Measurements from ENCODE around the gene MYO3B. TPM values are rescaled to one million over a fixed set of nuclear protein-coding genes. Genes with fewer than 3 reads are reported as not detected.

Gene MYO3B
- polyA plus RNA-seq, 1 experiment = 0.10 TPM

- H3K4me3 ChIP-seq (ENCODE audit: low read depth, low read length) = no peak overlapping the region
- POLR2A ChIA-PET = no interaction called here
- DNase-seq (ENCODE audit: low read depth, low spot score) = no peak
- TF ChIP-seq CTCF (IDR thresholded peaks at IDR 0.05; ENCODE audit: low read depth, low read length) = no peak
- no peaks in the 10 kb centered on the region for H3K9me3 ChIP-seq (ENCODE audit: control insufficient read depth, insufficient read depth, low read length)
- peaks cover 3% of the 10 kb centered on the region for H3K27me3 ChIP-seq (ENCODE audit: control insufficient read depth, insufficient read depth, low read length)
- no peak overlapping the region for H3K27ac ChIP-seq (ENCODE audit: low read depth, low read length)
- CTCF ChIA-PET = interaction anchor here (2.2 kb wide), 1 partner anchor 286 kb away, joined by 7 read pairs; no protein-coding TSS in a partner anchor
These were observed 517.8 kb downstream of the MYO3B start for GRCh38 chr2:170695521-170696410.

GRCh38 chr2:170696948-170697347 lies 519.0 kb downstream of the MYO3B start:
- DNase-seq (ENCODE audit: low read depth, low spot score) = no peak
- Histone ChIP-seq H3K27me3 (ENCODE audit: control insufficient read depth, insufficient read depth, low read length) (peaks cover 3% of the 10 kb centered on the region), H3K4me3 (ENCODE audit: low read depth, low read length) (no peak overlapping the region), H3K27ac (ENCODE audit: low read depth, low read length) (no peak overlapping the region), H3K9me3 (ENCODE audit: control insufficient read depth, insufficient read depth, low read length) (no peaks in the 10 kb centered on the region)
- ChIA-PET CTCF (no interaction called here), POLR2A (no interaction called here)
- no peak for TF ChIP-seq CTCF (IDR thresholded peaks at IDR 0.05; ENCODE audit: low read depth, low read length)

- no peaks in the 10 kb centered on the region for H3K27me3 ChIP-seq (ENCODE audit: control insufficient read depth, insufficient read depth, low read length)
- no peak overlapping the region for H3K27ac ChIP-seq (ENCODE audit: low read depth, low read length)
- no peaks in the 10 kb centered on the region for H3K9me3 ChIP-seq (ENCODE audit: control insufficient read depth, insufficient read depth, low read length)
- H3K4me3 ChIP-seq (ENCODE audit: low read depth, low read length) = no peak overlapping the region
- POLR2A ChIA-PET = no interaction called here
- CTCF ChIA-PET = interaction anchor here (0.9 kb wide), 1 partner anchor 10 kb away, joined by 3 read pairs; no protein-coding TSS in a partner anchor
- no peak for TF ChIP-seq CTCF (IDR thresholded peaks at IDR 0.05; ENCODE audit: low read depth, low read length)
- no peak for DNase-seq (ENCODE audit: low read depth, low spot score)
These were observed 523.1 kb downstream of the MYO3B start for GRCh38 chr2:170701011-170701410.

- no peak for DNase-seq (ENCODE audit: low read depth, low spot score)
- Histone ChIP-seq H3K9me3 (ENCODE audit: control insufficient read depth, insufficient read depth, low read length) (no peaks in the 10 kb centered on the region), H3K27me3 (ENCODE audit: control insufficient read depth, insufficient read depth, low read length) (peaks cover 9% of the 10 kb centered on the region), H3K4me3 (ENCODE audit: low read depth, low read length) (no peak overlapping the region), H3K27ac (ENCODE audit: low read depth, low read length) (no peak overlapping the region)
- CTCF ChIA-PET = interaction anchor here (0.6 kb wide), 1 partner anchor 286 kb away, joined by 3 read pairs; no protein-coding TSS in a partner anchor
- no peak for TF ChIP-seq CTCF (IDR thresholded peaks at IDR 0.05; ENCODE audit: low read depth, low read length)
- POLR2A ChIA-PET = no interaction called here
These were observed 526.0 kb downstream of the MYO3B start for GRCh38 chr2:170703776-170704476.

Small RNA genes lying within 50 kb of the gene (small RNA-seq; reads per million reads assigned to genes)
- not detected for gene RF02271 (ENCODE audit: insufficient read length, low read depth)
